ENCODE measurements around the gene C1QL1. TPM values are rescaled to one million over a fixed set of nuclear protein-coding genes. Genes with fewer than 3 reads are reported as not detected.

C1QL1 gene
- total RNA-seq, 6 experiments from 2014 or later, result 0.19 to 0.36 (median 0.25) TPM; not detected in 1

DNA sequence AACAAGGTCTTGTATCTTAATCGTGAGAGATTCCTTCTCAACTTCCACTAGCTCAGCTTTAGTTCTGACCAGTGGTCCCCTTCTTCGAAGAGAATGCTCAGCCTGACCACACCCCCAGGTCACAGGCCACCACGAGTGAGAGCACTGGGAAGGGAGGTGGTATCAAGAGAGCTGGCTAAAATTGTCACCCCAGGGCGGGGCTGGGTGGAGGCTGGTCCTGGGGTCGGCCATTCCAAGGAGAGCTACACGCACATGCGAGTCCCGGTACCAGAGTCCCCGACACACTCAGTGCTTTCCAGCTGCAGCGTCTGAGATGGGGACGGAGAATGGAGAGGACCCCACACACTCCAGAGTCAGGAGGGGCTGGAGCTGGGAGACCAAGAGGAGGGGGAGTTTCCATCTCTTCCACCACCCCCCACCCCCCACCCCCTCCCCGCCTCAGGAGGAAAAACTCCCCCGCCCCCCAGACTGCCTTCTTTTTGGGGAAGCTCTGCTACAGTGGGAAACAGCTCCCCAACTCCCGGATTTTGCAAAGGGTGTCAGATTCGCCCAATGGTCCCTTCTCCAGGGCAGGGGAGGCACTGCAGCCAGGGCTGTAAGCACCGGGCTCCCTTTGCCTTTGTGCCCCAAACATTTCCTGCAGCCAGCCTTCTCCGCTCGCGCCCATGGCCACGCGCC, 1.6 kb downstream of the C1QL1 start:
- no peak overlapping the region for H3K4me3 Mint-ChIP-seq
- H3K4me1 Mint-ChIP-seq (ENCODE audit: low read depth), result 0 out of 2 replicates have a peak, but pooled peaks cover 5% of the 10 kb centered on the region
- peaks cover 25% of the 10 kb centered on the region for H3K27me3 Mint-ChIP-seq (ENCODE audit: insufficient read depth)
- H3K36me3 Mint-ChIP-seq (ENCODE audit: low read depth), result no peaks in the 10 kb centered on the region
- no peak for TF ChIP-seq CTCF (IDR thresholded peaks at IDR 0.05)
- H3K27ac Mint-ChIP-seq, result no peak overlapping the region
- DNase-seq, result no peak
- no peaks in the 10 kb centered on the region for H3K9me3 Mint-ChIP-seq

DNA sequence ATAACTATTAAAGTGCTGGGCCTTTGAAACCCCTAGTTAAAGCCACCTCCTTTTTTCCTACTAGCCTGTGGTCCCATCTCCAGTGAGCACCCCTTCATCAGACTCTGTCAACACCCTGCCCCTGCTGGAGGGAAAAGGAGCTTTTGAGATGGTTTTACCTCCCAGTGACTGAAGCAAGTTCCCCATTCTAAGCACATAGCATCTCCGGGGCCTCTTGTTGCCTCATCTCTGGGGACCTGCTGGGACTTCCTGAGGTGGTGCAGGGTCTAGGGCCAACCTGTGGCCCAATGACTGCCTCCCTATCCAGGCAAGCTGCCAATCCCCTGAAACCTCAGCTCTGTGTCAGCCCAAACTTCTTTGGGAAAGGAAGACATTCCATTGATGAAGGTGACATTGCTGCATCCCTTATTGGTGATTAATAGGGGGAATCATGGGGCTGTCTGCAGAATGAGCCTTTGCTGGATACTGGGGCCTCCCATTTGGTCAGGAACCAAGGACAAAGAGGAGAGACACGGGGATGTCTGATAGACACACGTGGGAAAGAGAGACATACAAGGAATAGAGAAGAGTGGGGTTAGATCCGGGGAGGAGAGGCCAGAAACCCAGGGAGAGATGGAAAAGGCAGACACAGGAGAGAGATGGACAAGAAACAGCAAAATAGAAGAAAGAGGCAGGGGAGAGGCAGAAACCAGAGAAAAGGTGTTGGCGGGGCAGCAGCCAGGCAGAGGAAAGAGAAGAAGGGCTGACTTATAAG, 2.4 kb downstream of the C1QL1 start:
- Mint-ChIP-seq H3K36me3 (ENCODE audit: low read depth) (no peaks in the 10 kb centered on the region), H3K4me3 (no peak overlapping the region), H3K27me3 (ENCODE audit: insufficient read depth) (peaks cover 25% of the 10 kb centered on the region), H3K27ac (no peak overlapping the region), H3K4me1 (ENCODE audit: low read depth) (0 out of 2 replicates have a peak, but pooled peaks cover 5% of the 10 kb centered on the region), H3K9me3 (no peaks in the 10 kb centered on the region)
- no peak for TF ChIP-seq CTCF (IDR thresholded peaks at IDR 0.05)
- no peak for DNase-seq

DNA sequence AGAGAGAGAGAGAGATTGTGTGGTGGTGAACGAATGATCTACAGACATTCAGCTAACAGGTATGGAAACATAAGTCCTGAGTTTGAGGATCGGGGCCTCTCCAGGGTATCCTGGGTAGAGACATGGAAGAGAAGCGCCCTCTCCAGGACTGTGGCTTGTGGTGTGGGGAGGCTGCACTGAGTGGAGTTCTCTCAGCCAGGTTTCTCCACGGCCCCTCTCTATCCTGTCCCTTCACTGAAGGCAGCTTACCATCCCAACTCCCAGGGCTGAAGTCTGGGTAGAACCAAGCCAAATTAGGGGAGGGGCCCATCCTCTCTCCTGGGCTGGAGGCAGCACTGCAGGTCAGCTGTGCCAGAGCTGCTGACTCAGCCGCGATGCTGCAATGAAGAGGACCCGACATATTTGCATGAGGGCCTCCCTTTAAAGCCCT, 6.2 kb downstream of the C1QL1 start:
- no peak overlapping the region for H3K27ac Mint-ChIP-seq
- H3K36me3 Mint-ChIP-seq (ENCODE audit: low read depth), result no peaks in the 10 kb centered on the region
- H3K9me3 Mint-ChIP-seq, result no peaks in the 10 kb centered on the region
- H3K4me3 Mint-ChIP-seq, result no peak overlapping the region
- DNase-seq, result no peak
- H3K4me1 Mint-ChIP-seq (ENCODE audit: low read depth), result no peaks in the 10 kb centered on the region
- TF ChIP-seq CTCF (IDR thresholded peaks at IDR 0.05), result no peak
- H3K27me3 Mint-ChIP-seq (ENCODE audit: insufficient read depth), result peaks cover 22% of the 10 kb centered on the region

DNA sequence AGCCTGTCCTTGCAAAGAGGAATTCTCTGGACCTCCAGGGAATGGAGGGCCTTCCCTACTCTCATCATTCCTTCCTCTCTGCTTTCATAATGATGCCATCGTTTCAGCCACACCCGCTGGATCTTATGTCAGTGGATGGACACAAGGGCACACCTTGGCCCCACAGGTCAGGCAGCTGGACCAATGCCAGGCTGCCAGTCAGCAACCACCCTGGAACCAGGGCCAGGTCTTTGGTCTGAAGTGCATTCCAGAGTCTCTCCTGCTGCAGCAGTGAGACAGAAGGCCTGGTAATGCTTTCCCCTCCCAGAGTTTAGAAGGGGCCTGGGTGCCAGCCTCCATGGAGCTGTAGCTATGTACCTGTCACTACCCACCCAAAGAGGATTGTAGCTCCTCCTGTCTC, 7.4 kb downstream of the C1QL1 start:
- no peaks in the 10 kb centered on the region for H3K36me3 Mint-ChIP-seq (ENCODE audit: low read depth)
- no peak overlapping the region for H3K27ac Mint-ChIP-seq
- H3K4me1 Mint-ChIP-seq (ENCODE audit: low read depth), result 0 out of 2 replicates have a peak, but pooled peaks cover 4% of the 10 kb centered on the region
- no peak for DNase-seq
- H3K27me3 Mint-ChIP-seq (ENCODE audit: insufficient read depth), result peaks cover 24% of the 10 kb centered on the region
- no peaks in the 10 kb centered on the region for H3K9me3 Mint-ChIP-seq
- H3K4me3 Mint-ChIP-seq, result no peak overlapping the region
- no peak for TF ChIP-seq CTCF (IDR thresholded peaks at IDR 0.05)

DNA sequence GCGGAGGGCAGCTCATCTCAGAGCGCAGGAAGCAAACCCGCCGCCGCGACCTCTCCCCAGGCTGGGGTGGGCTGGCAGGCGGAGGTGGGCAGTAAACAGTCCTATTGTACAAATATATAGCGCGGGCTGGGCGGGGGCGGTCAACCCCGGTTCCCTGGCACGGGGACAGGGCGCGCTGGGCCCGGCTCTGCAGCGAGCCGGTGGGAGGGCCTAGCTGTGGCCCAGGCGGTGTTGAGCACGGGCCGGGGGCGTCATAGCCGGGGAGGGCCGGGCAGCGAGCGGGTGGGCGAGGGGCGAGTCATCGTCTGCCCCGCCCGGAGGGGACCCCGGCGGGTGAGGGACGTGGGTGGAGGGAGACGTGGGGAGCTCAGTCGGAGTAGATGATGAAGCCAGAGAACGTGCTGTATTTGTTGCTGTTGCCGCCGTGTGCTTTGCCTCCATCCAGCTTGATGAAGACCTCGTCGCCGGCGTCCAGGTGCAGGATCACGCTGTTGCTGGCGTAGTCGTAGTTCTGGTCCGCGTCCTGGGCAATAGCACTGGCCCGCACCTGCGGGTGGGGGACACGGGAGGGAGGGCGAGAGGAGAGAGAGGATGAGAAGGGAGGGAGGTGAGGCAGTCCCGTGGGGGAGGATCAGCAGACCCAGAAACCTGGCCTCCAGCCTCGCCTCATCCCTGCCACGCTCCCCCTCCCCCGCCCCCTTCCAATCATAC, 8.1 kb downstream of the C1QL1 start:
- Mint-ChIP-seq H3K9me3 (no peaks in the 10 kb centered on the region), H3K4me1 (ENCODE audit: low read depth) (0 out of 2 replicates have a peak, but pooled peaks cover 4% of the 10 kb centered on the region), H3K36me3 (ENCODE audit: low read depth) (no peaks in the 10 kb centered on the region), H3K27ac (no peak overlapping the region), H3K4me3 (no peak overlapping the region), H3K27me3 (ENCODE audit: insufficient read depth) (peaks cover 23% of the 10 kb centered on the region)
- DNase-seq, result no peak
- TF ChIP-seq CTCF (IDR thresholded peaks at IDR 0.05), result no peak
